K562 (cell line): ENCODE measurements around the gene PTP4A2. TPM values are rescaled to one million over a fixed set of nuclear protein-coding genes. Genes with fewer than 3 reads are reported as not detected.

ENCODE experiments used
- ATAC-seq: fragments of 200-7000 bp; cut with Tn5 transposase; 3 replicates; pipeline ENCODE4 v1.9.1; 2020; ENCODE audit warnings: moderate library complexity
- BruUV-seq: library from RNA; stranded (reverse); fragments of 400-500 nt; replicated peaks from 2 replicates; lab custom pipeline; 2021; lab: Mats Ljungman, UMichigan
- CTCF ChIA-PET: fragments of 300-600 bp; formaldehyde crosslinking; extraction: SDS; loops from one replicate; lab custom pipeline; 2021; ENCODE audit warnings: low intra/inter-chr PET ratio; lab: Yijun Ruan, JAX
- POLR2A ChIA-PET: fragments of 300-600, 350-650 bp; sonication (Branson Sonifier 250); formaldehyde crosslinking; extraction: SDS; loops from one replicate; lab custom pipeline; 2021; ENCODE audit warnings: antibody characterized with exemption, inconsistent platforms; lab: Yijun Ruan, JAX
- DNase-seq, 4 experiments: peaks; one replicate each; pipeline versions ENCODE4 v3.0.0 to v3.0.0-alpha.2; 2011 to 2018; ENCODE audit warnings: low spot score in 3 of 4, mixed read lengths in 3 of 4; ENCODE audit errors: extremely low read depth in 1 of 4
- FAIRE-seq: peaks from 2 replicates; lab custom pipeline; 2011; peaks lifted over from hg19 to GRCh38; lab: Jason Lieb, UNC
- H2AFZ ChIP-seq: 2 replicates; pipeline ENCODE4 v1.6.0; 2011; ENCODE audit warnings: low read depth, low read length, control low read depth, inconsistent platforms
- H3K27ac ChIP-seq: fragments of 200-600 bp; 3 replicates; pipeline ENCODE4 v1.8.0; 2011; ENCODE audit warnings: low read depth, mild to moderate bottlenecking, control low read depth, inconsistent platforms, low read length, moderate library complexity, mixed read lengths; ENCODE audit errors: extremely low read depth
- H3K27me3 ChIP-seq, 2 experiments: fragments of 300-600 bp in 1 of 2; 2 replicates in 1 of 2; 3 replicates in 1 of 2; pipeline versions ENCODE4 v1.6.0 to v1.8.0; 2011; ENCODE audit warnings: inconsistent platforms in 2 of 2, low read length in 2 of 2, mild to moderate bottlenecking in 1 of 2, mixed read lengths in 1 of 2, moderate library complexity in 1 of 2; ENCODE audit not compliant: control insufficient read depth in 2 of 2, insufficient read depth in 2 of 2
- H3K36me3 ChIP-seq: fragments of 300-600 bp; 3 replicates; pipeline ENCODE4 v1.8.0; 2011; ENCODE audit warnings: mild to moderate bottlenecking, low read length, inconsistent platforms; ENCODE audit not compliant: control insufficient read depth, insufficient read depth
- H3K4me1 ChIP-seq, 2 experiments: fragments of 200-600 bp in 1 of 2; replicated peaks in 1 of 2; 2 replicates in 1 of 2; 3 replicates in 1 of 2; pipeline versions ENCODE4 v1.5.1 to v1.8.0; 2011; ENCODE audit warnings: inconsistent platforms in 2 of 2, low read length in 2 of 2, mild to moderate bottlenecking in 1 of 2, mixed read lengths in 1 of 2, moderate library complexity in 1 of 2; ENCODE audit not compliant: control insufficient read depth in 2 of 2, insufficient read depth in 2 of 2
- H3K4me2 ChIP-seq: 2 replicates; pipeline ENCODE4 v1.6.1; 2011; ENCODE audit warnings: low read length, control low read depth, inconsistent platforms, mixed read lengths; ENCODE audit not compliant: insufficient read depth
- H3K4me3 ChIP-seq: fragments of 200-600 bp; sonication (generic), shearing (Covaris generic); 2 replicates; pipeline ENCODE4 v1.5.1; 2016; ENCODE audit warnings: control low read depth, inconsistent platforms
- H3K79me2 ChIP-seq: fragments of 200-600 bp; 3 replicates; pipeline ENCODE4 v1.8.0; 2011; ENCODE audit warnings: low read length, inconsistent platforms; ENCODE audit not compliant: control insufficient read depth, insufficient read depth
- H3K9ac ChIP-seq, 2 experiments: 2 replicates each; pipeline versions ENCODE4 v1.6.0 to v1.6.1; 2011; ENCODE audit warnings: low read depth in 2 of 2, low read length in 2 of 2, control low read depth in 1 of 2, inconsistent platforms in 1 of 2, mild to moderate bottlenecking in 1 of 2, mixed read lengths in 1 of 2; ENCODE audit not compliant: insufficient read depth in 1 of 2
- H3K9me1 ChIP-seq: one replicate; pipeline ENCODE4 v1.6.0; 2011; ENCODE audit warnings: inconsistent platforms, mild to moderate bottlenecking, low read length, moderate library complexity; ENCODE audit not compliant: control insufficient read depth, insufficient read depth
- H3K9me3 ChIP-seq: replicated peaks from 2 replicates; pipeline ENCODE4 v1.5.1; 2011; ENCODE audit warnings: low read depth, low read length, inconsistent platforms; ENCODE audit not compliant: control insufficient read depth, insufficient read depth
- H4K20me1 ChIP-seq: replicated peaks from 2 replicates; pipeline ENCODE4 v1.6.1; 2011; ENCODE audit warnings: low read length, inconsistent platforms, mixed read lengths; ENCODE audit not compliant: control insufficient read depth, insufficient read depth
- ARHGAP35 ChIP-seq: fragments of 450-650 bp; IDR thresholded peaks from 2 replicates; pipeline ENCODE4 v1.6.1; 2018; ENCODE audit not compliant: partially characterized antibody
- BCL6 ChIP-seq: fragments of 250-450 bp; sonication (Bioruptor Pico); IDR thresholded peaks from 2 replicates; pipeline ENCODE4 v1.4.0; 2020
- CBX3 ChIP-seq, 2 experiments: IDR thresholded peaks; 1 replicate in 1 of 2; 2 replicates in 1 of 2; pipeline ENCODE4 v1.6.1; 2012; ENCODE audit warnings: inconsistent platforms in 2 of 2, low read length in 2 of 2, borderline replicate concordance in 1 of 2, control low read depth in 1 of 2
- KLF16 ChIP-seq: IDR thresholded peaks from 2 replicates; pipeline ENCODE4 v1.6.1; 2016; ENCODE audit warnings: antibody characterized with exemption
- MECOM ChIP-seq: fragments of 250-450 bp; sonication (Bioruptor Pico); IDR thresholded peaks from 2 replicates; pipeline ENCODE4 v1.8.0; 2022; ENCODE audit warnings: inconsistent platforms
- NUFIP1 ChIP-seq: fragments of 450-650 bp; IDR thresholded peaks from 2 replicates; pipeline ENCODE4 v1.6.1; 2018; ENCODE audit not compliant: partially characterized antibody
- RBFOX2 ChIP-seq: fragments of 200-400 bp; formaldehyde crosslinking; IDR thresholded peaks from 2 replicates; pipeline ENCODE4 v1.6.1; 2017; ENCODE audit warnings: low read depth, mild to moderate bottlenecking, low read length, moderate library complexity
- RFX1 ChIP-seq: fragments of 450-650 bp; IDR thresholded peaks from 2 replicates; pipeline ENCODE4 v1.6.1; 2016; ENCODE audit warnings: mild to moderate bottlenecking, moderate library complexity
- RUNX1 ChIP-seq: sonication (generic); IDR thresholded peaks from 2 replicates; pipeline ENCODE4 v1.6.1; 2016; ENCODE audit warnings: antibody characterized with exemption, low read depth
- SMAD4 ChIP-seq: fragments of 250-450 bp; sonication (Bioruptor Pico); conservative IDR thresholded peaks from 2 replicates; pipeline ENCODE4 v1.8.0; 2021; ENCODE audit warnings: inconsistent platforms, mild to moderate bottlenecking, moderate library complexity
- SMC3 ChIP-seq: conservative IDR thresholded peaks from 2 replicates; pipeline ENCODE4 v1.6.1; 2011; ENCODE audit warnings: low read depth, low read length, improper control_type of control experiment; ENCODE audit not compliant: insufficient read depth
- SRSF3 ChIP-seq: fragments of 200-400 bp; formaldehyde crosslinking; IDR thresholded peaks from 2 replicates; pipeline ENCODE4 v1.6.1; 2016; ENCODE audit warnings: mild to moderate bottlenecking, low read length, moderate library complexity; ENCODE audit not compliant: insufficient read depth
- ZNF311 ChIP-seq: fragments of 250-450 bp; sonication (Bioruptor Pico); IDR thresholded peaks from 2 replicates; pipeline ENCODE4 v1.4.0; 2020; ENCODE audit warnings: mild to moderate bottlenecking, moderate library complexity
- ZNF584 ChIP-seq: fragments of 200-800 bp; sonication (Bioruptor generic); IDR thresholded peaks from 2 replicates; pipeline ENCODE4 v1.6.1; 2016; ENCODE audit warnings: low read depth, mild to moderate bottlenecking, missing genetic modification characterization, missing compliant biosample characterization
- WGBS: fragments of 100-300 bp; shearing (Covaris generic); methylation state at CpG from one replicate; pipeline ENCODE4 v1.1.6; 2016; ENCODE audit warnings: low coverage, mixed read lengths; ENCODE audit not compliant: insufficient coverage; ENCODE audit errors: missing lambda C conversion rate; 5-methylcytosine and 5-hydroxymethylcytosine counted together
- in situ Hi-C: fragments of 300-500 bp; cut with MboI; formaldehyde crosslinking; loops from 4 replicates; pipeline ENCODE4 v1.15.0; 2018; ENCODE audit warnings: inconsistent platforms, mixed read lengths
- intact Hi-C: fragments of 100-400 bp; cut with micrococcal nuclease; formaldehyde crosslinking; loops from 2 replicates; pipeline ENCODE4 v1.14.2; 2022
- polyA plus RNA-seq, 8 experiments: library from polyadenylated mRNA; depleted of rRNA in 4 of 8; stranded (reverse) in 5 of 8; unstranded in 3 of 8; fragments of >200 nt; fragmentation: Nextera tagmentation in 2 of 8; fragmentation: Illumina TruSeq in 1 of 8; extraction: Ambion mirVana in 2 of 8; extraction: Trizol in 1 of 8; gene quantifications; 2 replicates each; pipeline versions ENCODE4 v1.2.1 to v1.2.3, GENCODE V29; 2011 to 2014; ENCODE audit warnings: inconsistent platforms in 1 of 8, missing spikeins in 1 of 8
- total RNA-seq, 7 experiments: library from RNA; depleted of rRNA in 6 of 7; stranded (reverse); fragments of >200 nt in 6 of 7; fragmentation: Illumina TruSeq in 2 of 7; extraction: Trizol in 2 of 7; gene quantifications; 2 replicates each; pipeline versions ENCODE4 v1.2.1 to v1.2.3, GENCODE V29; 2011 to 2021; ENCODE audit warnings: low replicate concordance in 1 of 7
- TF ChIP-seq, protein P1 (sequence below): fragments of 450-650 bp; IDR thresholded peaks from 2 replicates; pipeline ENCODE4 v1.6.1; 2018; ENCODE audit warnings: mild to moderate bottlenecking, low read depth; ENCODE audit not compliant: partially characterized antibody
- TF ChIP-seq, protein P2 (sequence below): fragments of 450-650 bp; formaldehyde crosslinking; IDR thresholded peaks from 2 replicates; pipeline ENCODE4 v1.4.0; 2020; ENCODE audit warnings: mild to moderate bottlenecking, mixed read lengths
- TF ChIP-seq, protein P3 (sequence below): fragments of 450-650 bp; formaldehyde crosslinking; IDR thresholded peaks from 2 replicates; pipeline ENCODE4 v1.4.0; 2022; ENCODE audit warnings: missing genetic modification characterization
- TF ChIP-seq, protein P4 (sequence below): conservative IDR thresholded peaks from 2 replicates; pipeline ENCODE4 v1.6.1; 2011; ENCODE audit warnings: low read depth, mild to moderate bottlenecking, low read length; ENCODE audit not compliant: control insufficient read depth

The PTP4A2 gene
- total and polyA plus RNA-seq, 9 of the 15 experiments (the other 6 are each of a cell fraction or from before 2014, with no cell fraction given) = 197 to 870 (median 480) TPM

DNA sequence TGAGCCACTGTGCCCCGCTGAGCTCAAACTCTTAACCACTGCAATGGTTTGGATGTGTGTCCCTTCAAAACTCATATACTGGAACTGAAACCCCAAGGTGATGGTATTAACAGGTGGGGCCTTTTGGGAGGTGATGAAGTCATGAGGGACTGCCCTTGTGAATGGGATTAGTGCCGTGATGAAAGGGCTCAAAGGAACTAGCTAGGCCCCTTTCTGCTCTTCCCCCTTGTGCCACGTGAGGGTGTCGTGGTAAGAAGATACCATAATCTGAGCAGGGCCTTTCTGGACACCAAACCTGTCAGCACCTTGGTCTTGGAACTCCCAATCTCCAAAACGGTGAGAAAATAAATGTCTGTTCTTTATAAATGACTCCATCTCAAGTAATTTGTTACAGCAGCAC lies 76.8 kb downstream of the PTP4A2 start:
- peak; percentile 86 for ATAC-seq
- CTCF ChIA-PET = interaction anchor here (0.6 kb wide), 1 partner anchor 16 kb away, joined by 3 read pairs; no protein-coding TSS in a partner anchor
- Histone ChIP-seq H3K36me3 (no peaks in the 10 kb centered on the region), H3K27ac (no peak overlapping the region), H3K79me2 (no peaks in the 10 kb centered on the region), H3K27me3 (no peaks in the 10 kb centered on the region; a peak in 1 of 5 replicates), H3K9me1 (no peaks in the 10 kb centered on the region), H3K9ac (no peak overlapping the region), H3K4me2 (no peak overlapping the region), H3K9me3 (no peaks in the 10 kb centered on the region), H3K4me1 (peaks cover 3 to 4% of the 10 kb centered on the region in 2 experiments; a peak in 3 of 5 replicates), H2AFZ (0 out of 2 replicates have a peak overlapping the region, but pooled peaks have one; percentile 7), H3K4me3 (no peak overlapping the region), H4K20me1 (no peaks in the 10 kb centered on the region)
- 23% methylated on average over 5 of the region's 5 CpGs for WGBS
- FAIRE-seq = peak; percentile 71
- POLR2A ChIA-PET = interaction anchor here (1.2 kb wide), 1 partner anchor 18 kb away, joined by 5 read pairs; no protein-coding TSS in a partner anchor
- intact Hi-C loops = loop anchor here (1.0 kb wide), 1 partner anchor 103 kb away; no protein-coding TSS in a partner anchor
- BruUV-seq = no TSS peak
- in situ Hi-C loops = no loop called here
- peak in 3 of 4 experiments; percentile 48 to 69 (median 59) for DNase-seq
- TF ChIP-seq CBX3 (IDR thresholded peaks at IDR 0.05; ENCODE audit: borderline replicate concordance in 1 of 2, low read length in 2 of 2) (no peak), SMAD4 (no peak), BCL6 (CRISPR knock-in tag) (no peak), NUFIP1 (no peak), SMC3 (0 out of 2 replicates have a peak, but pooled peaks have one; percentile 19), ZNF584 (CRISPR knock-in tag) (no peak), MECOM (no peak), ZNF311 (no peak), KLF16 (no peak), RFX1 (no peak), RBFOX2 (no peak), SRSF3 (no peak), RUNX1 (no peak), ARHGAP35 (no peak)
- TF ChIP-seq, protein P1, sequence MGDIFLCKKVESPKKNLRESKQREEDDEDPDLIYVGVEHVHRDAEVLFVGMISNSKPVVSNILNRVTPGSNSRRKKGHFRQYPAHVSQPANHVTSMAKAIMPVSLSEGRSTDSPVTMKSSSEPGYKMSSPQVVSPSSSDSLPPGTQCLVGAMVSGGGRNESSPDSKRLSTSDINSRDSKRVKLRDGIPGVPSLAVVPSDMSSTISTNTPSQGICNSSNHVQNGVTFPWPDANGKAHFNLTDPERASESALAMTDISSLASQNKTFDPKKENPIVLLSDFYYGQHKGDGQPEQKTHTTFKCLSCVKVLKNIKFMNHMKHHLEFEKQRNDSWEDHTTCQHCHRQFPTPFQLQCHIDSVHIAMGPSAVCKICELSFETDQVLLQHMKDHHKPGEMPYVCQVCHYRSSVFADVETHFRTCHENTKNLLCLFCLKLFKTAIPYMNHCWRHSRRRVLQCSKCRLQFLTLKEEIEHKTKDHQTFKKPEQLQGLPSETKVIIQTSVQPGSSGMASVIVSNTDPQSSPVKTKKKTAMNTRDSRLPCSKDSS = no peak
- TF ChIP-seq, protein P2, sequence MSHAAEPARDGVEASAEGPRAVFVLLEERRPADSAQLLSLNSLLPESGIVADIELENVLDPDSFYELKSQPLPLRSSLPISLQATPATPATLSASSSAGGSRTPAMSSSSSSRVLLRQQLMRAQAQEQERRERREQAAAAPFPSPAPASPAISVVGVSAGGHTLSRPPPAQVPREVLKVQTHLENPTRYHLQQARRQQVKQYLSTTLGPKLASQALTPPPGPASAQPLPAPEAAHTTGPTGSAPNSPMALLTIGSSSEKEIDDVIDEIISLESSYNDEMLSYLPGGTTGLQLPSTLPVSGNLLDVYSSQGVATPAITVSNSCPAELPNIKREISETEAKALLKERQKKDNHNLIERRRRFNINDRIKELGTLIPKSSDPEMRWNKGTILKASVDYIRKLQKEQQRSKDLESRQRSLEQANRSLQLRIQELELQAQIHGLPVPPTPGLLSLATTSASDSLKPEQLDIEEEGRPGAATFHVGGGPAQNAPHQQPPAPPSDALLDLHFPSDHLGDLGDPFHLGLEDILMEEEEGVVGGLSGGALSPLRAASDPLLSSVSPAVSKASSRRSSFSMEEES = no peak
- TF ChIP-seq, protein P3, sequence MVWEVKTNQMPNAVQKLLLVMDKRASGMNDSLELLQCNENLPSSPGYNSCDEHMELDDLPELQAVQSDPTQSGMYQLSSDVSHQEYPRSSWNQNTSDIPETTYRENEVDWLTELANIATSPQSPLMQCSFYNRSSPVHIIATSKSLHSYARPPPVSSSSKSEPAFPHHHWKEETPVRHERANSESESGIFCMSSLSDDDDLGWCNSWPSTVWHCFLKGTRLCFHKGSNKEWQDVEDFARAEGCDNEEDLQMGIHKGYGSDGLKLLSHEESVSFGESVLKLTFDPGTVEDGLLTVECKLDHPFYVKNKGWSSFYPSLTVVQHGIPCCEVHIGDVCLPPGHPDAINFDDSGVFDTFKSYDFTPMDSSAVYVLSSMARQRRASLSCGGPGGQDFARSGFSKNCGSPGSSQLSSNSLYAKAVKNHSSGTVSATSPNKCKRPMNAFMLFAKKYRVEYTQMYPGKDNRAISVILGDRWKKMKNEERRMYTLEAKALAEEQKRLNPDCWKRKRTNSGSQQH (CRISPR knock-in tag) = no peak
- TF ChIP-seq, protein P4, sequence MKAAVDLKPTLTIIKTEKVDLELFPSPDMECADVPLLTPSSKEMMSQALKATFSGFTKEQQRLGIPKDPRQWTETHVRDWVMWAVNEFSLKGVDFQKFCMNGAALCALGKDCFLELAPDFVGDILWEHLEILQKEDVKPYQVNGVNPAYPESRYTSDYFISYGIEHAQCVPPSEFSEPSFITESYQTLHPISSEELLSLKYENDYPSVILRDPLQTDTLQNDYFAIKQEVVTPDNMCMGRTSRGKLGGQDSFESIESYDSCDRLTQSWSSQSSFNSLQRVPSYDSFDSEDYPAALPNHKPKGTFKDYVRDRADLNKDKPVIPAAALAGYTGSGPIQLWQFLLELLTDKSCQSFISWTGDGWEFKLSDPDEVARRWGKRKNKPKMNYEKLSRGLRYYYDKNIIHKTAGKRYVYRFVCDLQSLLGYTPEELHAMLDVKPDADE = no peak
